IMR-90 (cell line): ENCODE measurements around the gene FAM25A. TPM values are rescaled to one million over a fixed set of nuclear protein-coding genes. Genes with fewer than 3 reads are reported as not detected.

Source experiments
- ATAC-seq: fragments of 200-7000 bp; cut with Tn5 transposase; 2 replicates; pipeline ENCODE4 v1.9.1; 2020; ENCODE audit warnings: low read depth, mild to moderate bottlenecking, moderate library complexity
- BruUV-seq: library from RNA; stranded (reverse); fragments of 400-500 nt; replicated peaks from 2 replicates; lab custom pipeline; 2021; lab: Mats Ljungman, UMichigan
- CTCF ChIA-PET: fragments of 300-600 bp; formaldehyde crosslinking; extraction: SDS; loops from one replicate; lab custom pipeline; 2021; ENCODE audit warnings: antibody characterized with exemption; lab: Yijun Ruan, JAX
- POLR2A ChIA-PET: fragments of 300-600 bp; sonication (Branson Sonifier 250); formaldehyde crosslinking; loops from one replicate; lab custom pipeline; 2022; ENCODE audit warnings: antibody characterized with exemption; ENCODE audit not compliant: unreplicated experiment; lab: Charles Lee
- DNase-seq: peaks from one replicate; pipeline ENCODE4 v3.0.0; 2013
- H2AFZ ChIP-seq: replicated peaks from 2 replicates; pipeline ENCODE3; 2013; ENCODE audit warnings: low read length, mild to moderate bottlenecking; ENCODE audit not compliant: poor library complexity
- H2AK5ac ChIP-seq: 2 replicates; pipeline ENCODE4 v1.6.1; 2013; ENCODE audit warnings: low read depth, low read length, inconsistent platforms
- H2AK9ac ChIP-seq: replicated peaks from 2 replicates; pipeline ENCODE3; 2013; ENCODE audit warnings: mild to moderate bottlenecking, low read depth, low read length, moderate library complexity; ENCODE audit not compliant: poor library complexity
- H2BK120ac ChIP-seq: 2 replicates; pipeline ENCODE4 v1.6.1; 2013; ENCODE audit warnings: low read depth, low read length, inconsistent platforms
- H2BK15ac ChIP-seq: 3 replicates; pipeline ENCODE4 v1.6.1; 2013; ENCODE audit warnings: low read depth, low read length, inconsistent platforms
- H2BK20ac ChIP-seq: 2 replicates; pipeline ENCODE4 v1.6.1; 2013; ENCODE audit warnings: low read depth, mild to moderate bottlenecking, inconsistent platforms, low read length, moderate library complexity
- H2BK5ac ChIP-seq: 2 replicates; pipeline ENCODE4 v1.6.1; 2013; ENCODE audit warnings: mild to moderate bottlenecking, low read depth, low read length, inconsistent platforms; ENCODE audit not compliant: poor library complexity, severe bottlenecking
- H3K14ac ChIP-seq: replicated peaks from 2 replicates; pipeline ENCODE4 v1.6.1; 2013; ENCODE audit warnings: low read depth, low read length, inconsistent platforms
- H3K18ac ChIP-seq: 2 replicates; pipeline ENCODE4 v1.6.1; 2013; ENCODE audit warnings: low read depth, low read length, control low read depth
- H3K23ac ChIP-seq: 2 replicates; pipeline ENCODE4 v1.6.1; 2013; ENCODE audit warnings: low read depth, low read length, inconsistent platforms
- H3K27ac ChIP-seq: 2 replicates; pipeline ENCODE4 v1.5.1; 2013; ENCODE audit warnings: mild to moderate bottlenecking, control low read depth, low read length; ENCODE audit not compliant: insufficient read depth
- H3K27me3 ChIP-seq: 2 replicates; pipeline ENCODE4 v1.6.1; 2013; ENCODE audit warnings: low read length; ENCODE audit not compliant: control insufficient read depth, insufficient read depth
- H3K36me3 ChIP-seq: 2 replicates; pipeline ENCODE4 v1.6.1; 2013; ENCODE audit warnings: low read length, mixed read lengths; ENCODE audit not compliant: control insufficient read depth, insufficient read depth
- H3K4ac ChIP-seq: 2 replicates; pipeline ENCODE4 v1.6.1; 2013; ENCODE audit warnings: low read depth, low read length, inconsistent platforms
- H3K4me1 ChIP-seq: 2 replicates; pipeline ENCODE4 v1.6.1; 2013; ENCODE audit warnings: low read length, mixed read lengths; ENCODE audit not compliant: control insufficient read depth, insufficient read depth
- H3K4me2 ChIP-seq: 2 replicates; pipeline ENCODE4 v1.6.1; 2013; ENCODE audit warnings: low read depth, mild to moderate bottlenecking, control low read depth, low read length, moderate library complexity
- H3K4me3 ChIP-seq: 2 replicates; pipeline ENCODE4 v1.5.1; 2013; ENCODE audit warnings: low read depth, mild to moderate bottlenecking, control low read depth, low read length, moderate library complexity; ENCODE audit not compliant: insufficient read depth
- H3K56ac ChIP-seq: 2 replicates; pipeline ENCODE4 v1.6.1; 2013; ENCODE audit warnings: low read length, inconsistent platforms; ENCODE audit not compliant: insufficient read depth; ENCODE audit errors: extremely low read depth
- H3K79me1 ChIP-seq, 2 experiments: 2 replicates each; pipeline ENCODE4 v1.6.1; 2013; ENCODE audit warnings: low read length in 2 of 2, inconsistent platforms in 1 of 2, low read depth in 1 of 2
- H3K9ac ChIP-seq: 2 replicates; pipeline ENCODE4 v1.6.1; 2013; ENCODE audit warnings: low read depth, low read length, control low read depth
- H3K9me1 ChIP-seq: 2 replicates; pipeline ENCODE4 v1.6.1; 2013; ENCODE audit warnings: low read length, inconsistent platforms; ENCODE audit not compliant: insufficient read depth
- H3K9me3 ChIP-seq: 2 replicates; pipeline ENCODE4 v1.6.1; 2013; ENCODE audit warnings: low read length; ENCODE audit not compliant: control insufficient read depth, insufficient read depth
- H4K20me1 ChIP-seq: 2 replicates; pipeline ENCODE4 v1.6.1; 2013; ENCODE audit warnings: low read length, inconsistent platforms; ENCODE audit not compliant: insufficient read depth
- H4K5ac ChIP-seq: 2 replicates; pipeline ENCODE4 v1.6.1; 2013; ENCODE audit warnings: mild to moderate bottlenecking, low read depth, low read length, control low read depth
- H4K8ac ChIP-seq, 2 experiments: 2 replicates each; pipeline ENCODE4 v1.6.1; 2013; ENCODE audit warnings: low read depth in 2 of 2, low read length in 2 of 2, control low read depth in 1 of 2, inconsistent platforms in 1 of 2
- H4K91ac ChIP-seq: 2 replicates; pipeline ENCODE4 v1.6.1; 2013; ENCODE audit warnings: low read depth, low read length, inconsistent platforms; ENCODE audit not compliant: insufficient read depth
- CEBPB ChIP-seq: IDR thresholded peaks from 2 replicates; pipeline ENCODE4 v1.6.1; 2012; ENCODE audit warnings: low read depth, low read length, improper control_type of control experiment
- CHD1 ChIP-seq: IDR thresholded peaks from 2 replicates; pipeline ENCODE4 v1.6.1; 2012; ENCODE audit warnings: low read depth, low read length, improper control_type of control experiment
- CTCF ChIP-seq: conservative IDR thresholded peaks from 2 replicates; pipeline ENCODE4 v1.5.1; 2012; ENCODE audit warnings: mild to moderate bottlenecking, low read depth, low read length, improper control_type of control experiment
- MAFK ChIP-seq: IDR thresholded peaks from 2 replicates; pipeline ENCODE4 v1.6.1; 2012; ENCODE audit warnings: low read depth, low read length, improper control_type of control experiment
- MAZ ChIP-seq: IDR thresholded peaks from 2 replicates; pipeline ENCODE4 v1.6.1; 2012; ENCODE audit warnings: low read depth, mild to moderate bottlenecking, low read length, improper control_type of control experiment, moderate library complexity, borderline replicate concordance
- NFE2L2 ChIP-seq: fragments of 150-350 bp; IDR thresholded peaks from 2 replicates; pipeline ENCODE4 v1.6.1; 2016; ENCODE audit warnings: low read depth, mild to moderate bottlenecking, low read length
- POLR2A ChIP-seq: IDR thresholded peaks from 2 replicates; pipeline ENCODE4 v1.6.1; 2012; ENCODE audit warnings: mild to moderate bottlenecking, low read depth, low read length
- RCOR1 ChIP-seq: IDR thresholded peaks from 2 replicates; pipeline ENCODE4 v1.6.1; 2012; ENCODE audit warnings: mild to moderate bottlenecking, low read length, improper control_type of control experiment; ENCODE audit not compliant: insufficient replicate concordance
- SMC3 ChIP-seq: fragments of 150-350 bp; IDR thresholded peaks from 2 replicates; pipeline ENCODE4 v1.6.1; 2016; ENCODE audit warnings: low read depth, mild to moderate bottlenecking, antibody characterized with exemption, low read length, moderate library complexity
- WGBS, 2 experiments: methylation state at CpG; one replicate each; pipeline versions ENCODE4 v1.1.5 to v1.1.7; 2013; ENCODE audit warnings: missing lambda C conversion rate in 2 of 2; ENCODE audit not compliant: insufficient read length in 1 of 2; ENCODE audit errors: extremely low coverage in 2 of 2; 5-methylcytosine and 5-hydroxymethylcytosine counted together
- dilution Hi-C: fragments of 300-500 bp; cut with HindIII; formaldehyde crosslinking; loops from one replicate; pipeline ENCODE4 v1.14.3; 2018; ENCODE audit warnings: low sequenced_read_pairs; ENCODE audit not compliant: unreplicated experiment
- in situ Hi-C: fragments of 300-500 bp; cut with MboI; formaldehyde crosslinking; loops from 3 replicates; pipeline ENCODE4 v1.14.3; 2019; ENCODE audit warnings: low sequenced_read_pairs, inconsistent platforms, mixed read lengths
- intact Hi-C: fragments of 100-400 bp; cut with micrococcal nuclease; formaldehyde crosslinking; loops from 2 replicates; pipeline ENCODE4 v1.10.0; 2022
- polyA plus RNA-seq, 3 experiments: library from polyadenylated mRNA; depleted of rRNA; stranded (reverse); fragments of >200 nt; gene quantifications; 2 replicates each; pipeline ENCODE4 v1.2.3, GENCODE V29; 2012; ENCODE audit warnings: low replicate concordance in 1 of 3
- total RNA-seq: library from RNA; depleted of rRNA; stranded (reverse); fragments of >200 nt; gene quantifications from 2 replicates; pipeline ENCODE4 v1.2.3, GENCODE V29; 2012
- TF ChIP-seq, protein P1 (sequence below): fragments of 150-350 bp; IDR thresholded peaks from 2 replicates; pipeline ENCODE4 v1.6.1; 2016; ENCODE audit warnings: low read depth, mild to moderate bottlenecking, low read length, moderate library complexity, borderline replicate concordance

The FAM25A gene
- total and polyA plus RNA-seq, 2 of the 4 experiments (the other 2 are of a cell fraction), result not detected

DNA sequence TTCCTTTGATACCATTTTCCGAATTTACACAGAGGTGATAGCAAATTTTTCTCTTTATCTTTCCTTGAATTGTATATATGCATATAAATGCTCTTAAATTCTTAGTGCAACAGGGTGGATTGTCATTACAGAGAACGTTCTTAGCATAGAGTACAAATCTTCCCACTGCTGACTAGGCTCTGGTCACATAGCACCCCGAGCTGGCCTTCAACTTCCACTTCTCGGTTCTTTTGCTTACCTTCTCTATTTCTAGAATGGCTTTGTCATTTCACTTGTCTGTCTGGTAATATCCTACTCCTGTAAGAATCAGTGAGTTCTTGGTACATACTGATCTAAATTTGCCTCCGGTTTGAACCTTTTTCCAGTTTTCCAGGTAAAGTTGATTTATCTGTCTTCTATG lies 38.4 kb upstream of the FAM25A start:
- in situ Hi-C loops (no loop called here), intact Hi-C loops (no loop called here), dilution Hi-C loops (no loop called here)
- Histone ChIP-seq H3K27ac (no peak overlapping the region), H3K9ac (no peak overlapping the region), H3K9me1 (peaks cover 5% of the 10 kb centered on the region; the same call in 1 of the 2 replicates), H3K9me3 (no peaks in the 10 kb centered on the region), H2AK5ac (no peak overlapping the region), H3K79me1 (no peaks in the 10 kb centered on the region), H3K14ac (no peak overlapping the region), H2BK20ac (no peak overlapping the region), H4K5ac (no peak overlapping the region), H4K8ac (no peak overlapping the region), H3K23ac (no peak overlapping the region), H3K18ac (no peak overlapping the region), H4K91ac (no peak overlapping the region), H3K4me3 (no peak overlapping the region), H3K4me1 (peaks cover 7% of the 10 kb centered on the region), H3K36me3 (no peaks in the 10 kb centered on the region), H2AFZ (no peak overlapping the region), H3K27me3 (no peaks in the 10 kb centered on the region), H2AK9ac (no peak overlapping the region), H2BK15ac (no peak overlapping the region), H3K56ac (no peak overlapping the region), H2BK120ac (no peak overlapping the region), H4K20me1 (no peaks in the 10 kb centered on the region), H2BK5ac (no peak overlapping the region), H3K4me2 (no peak overlapping the region), H3K4ac (no peak overlapping the region)
- ATAC-seq, result no peak
- 100% methylated on average over 1 of the region's 5 CpGs; no CpG with 5 or more reads in 1 of the 2 experiments for WGBS, 2 experiments
- POLR2A ChIA-PET, result no interaction called here
- BruUV-seq, result no TSS peak
- TF ChIP-seq CHD1, result no peak
- TF ChIP-seq CTCF, result no peak
- no peak for TF ChIP-seq MAFK
- TF ChIP-seq SMC3, result no peak
- TF ChIP-seq CEBPB, result no peak
- no peak for TF ChIP-seq NFE2L2
- TF ChIP-seq, protein P1, sequence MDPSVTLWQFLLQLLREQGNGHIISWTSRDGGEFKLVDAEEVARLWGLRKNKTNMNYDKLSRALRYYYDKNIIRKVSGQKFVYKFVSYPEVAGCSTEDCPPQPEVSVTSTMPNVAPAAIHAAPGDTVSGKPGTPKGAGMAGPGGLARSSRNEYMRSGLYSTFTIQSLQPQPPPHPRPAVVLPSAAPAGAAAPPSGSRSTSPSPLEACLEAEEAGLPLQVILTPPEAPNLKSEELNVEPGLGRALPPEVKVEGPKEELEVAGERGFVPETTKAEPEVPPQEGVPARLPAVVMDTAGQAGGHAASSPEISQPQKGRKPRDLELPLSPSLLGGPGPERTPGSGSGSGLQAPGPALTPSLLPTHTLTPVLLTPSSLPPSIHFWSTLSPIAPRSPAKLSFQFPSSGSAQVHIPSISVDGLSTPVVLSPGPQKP, result no peak
- TF ChIP-seq MAZ, result no peak
- TF ChIP-seq RCOR1, result no peak
- no peak for TF ChIP-seq POLR2A
- DNase-seq, result no peak
- CTCF ChIA-PET, result no interaction called here
